C4-2B (cell line): Measurements from ENCODE around the gene AGPAT3.
"Not testable (repeated sequence)": the region's sequence is repeated elsewhere in the genome, so short reads cannot be mapped to it uniquely, and the experiment has no call there.

Experiments used
- H3K27ac ChIP-seq: fragments of 450-650 bp; 2 replicates; pipeline ENCODE4 v1.5.1; 2017
- CTCF ChIP-seq: fragments of 450-650 bp; conservative IDR thresholded peaks from 2 replicates; pipeline ENCODE4 v1.5.1; 2017; ENCODE audit warnings: mild to moderate bottlenecking
- ZFX ChIP-seq: fragments of 450-650 bp; IDR thresholded peaks from 2 replicates; pipeline ENCODE4 v1.6.1; 2017

Gene AGPAT3

GRCh38 chr21:43892984-43893535 lies 28.0 kb downstream of the AGPAT3 start:
- H3K27ac ChIP-seq: no peak overlapping the region
- TF ChIP-seq ZFX: no peak
- no peak for TF ChIP-seq CTCF

- H3K27ac ChIP-seq: no peak overlapping the region
- TF ChIP-seq CTCF: no peak
These were observed 28.6 kb downstream of the AGPAT3 start for GRCh38 chr21:43893536-43894205.

- no peak overlapping the region for H3K27ac ChIP-seq
- TF ChIP-seq CTCF (no peak), ZFX (no peak)
These were observed 29.2 kb downstream of the AGPAT3 start for GRCh38 chr21:43894206-43894577.

- H3K27ac ChIP-seq: no peak overlapping the region
- no peak for TF ChIP-seq ZFX
- TF ChIP-seq CTCF: no peak
These were observed 30.2 kb downstream of the AGPAT3 start for GRCh38 chr21:43895196-43895595.

- H3K27ac ChIP-seq: not testable (repeated sequence)
These were observed 31.8 kb downstream of the AGPAT3 start for GRCh38 chr21:43896696-43897299.

GRCh38 chr21:43899307-43900077 lies 34.5 kb downstream of the AGPAT3 start:
- H3K27ac ChIP-seq: no peak overlapping the region
- TF ChIP-seq CTCF (no peak), ZFX (no peak)

GRCh38 chr21:43900078-43900385 lies 35.0 kb downstream of the AGPAT3 start:
- H3K27ac ChIP-seq: no peak overlapping the region
- TF ChIP-seq ZFX: no peak
- TF ChIP-seq CTCF: no peak
